ENCODE measurements around the gene ITIH4. TPM values are rescaled to one million over a fixed set of nuclear protein-coding genes. Genes with fewer than 3 reads are reported as not detected.

Gene ITIH4
- total RNA-seq, 3 donors from 2014 or later (not counting 1 experiment from before 2014, with no cell fraction given) = 28.2 to 33.0 (median 32.8) TPM

DNA sequence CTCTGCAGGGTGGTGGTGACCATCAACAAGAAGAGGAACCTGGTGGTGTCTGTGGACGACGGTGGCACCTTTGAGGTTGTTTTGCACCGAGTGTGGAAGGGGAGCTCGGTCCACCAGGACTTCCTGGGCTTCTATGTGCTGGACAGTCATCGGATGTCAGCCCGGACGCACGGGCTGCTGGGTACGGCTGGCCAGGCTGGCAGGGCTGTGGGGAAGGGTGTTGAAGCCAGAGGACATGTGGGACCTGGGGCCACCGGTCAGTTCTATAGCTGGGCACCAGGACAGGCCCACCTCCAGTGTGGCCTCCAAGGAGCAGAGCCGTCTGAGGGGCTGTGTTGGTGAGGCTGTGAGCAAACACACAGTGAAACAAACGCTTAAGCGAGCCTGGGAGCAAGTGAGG is 39.7 kb downstream of the ITIH4 start:
- 92% methylated on average over 13 of the region's 13 CpGs for WGBS (ENCODE audit: insufficient coverage)
- no peak for ATAC-seq
- no peak for DNase-seq

GRCh38 chr3:52790337-52790736 is 40.1 kb downstream of the ITIH4 start:
- Histone ChIP-seq H3K9me3 (ENCODE audit: control insufficient read depth, insufficient read depth, low read length) (no peaks in the 10 kb centered on the region), H3K4me1 (ENCODE audit: control insufficient read depth, insufficient read depth, low read length) (no peaks in the 10 kb centered on the region), H3K27ac (ENCODE audit: low read length) (no peak overlapping the region), H3K4me3 (ENCODE audit: low read length) (no peak overlapping the region), H3K27me3 (ENCODE audit: control insufficient read depth, insufficient read depth, low read length) (no peaks in the 10 kb centered on the region), H3K36me3 (ENCODE audit: control insufficient read depth, insufficient read depth, low read length) (no peaks in the 10 kb centered on the region)
- ATAC-seq (no peak), DNase-seq (no peak)
- WGBS (ENCODE audit: insufficient coverage) = 93% methylated on average over 7 of the region's 7 CpGs
- TF ChIP-seq CTCF (IDR thresholded peaks at IDR 0.05) = no peak
- no peaks in the 10 kb centered on the region for H3K36me3 Mint-ChIP-seq
- no peak overlapping the region for H3K4me3 Mint-ChIP-seq
- H3K27ac Mint-ChIP-seq = no peak overlapping the region
- no peaks in the 10 kb centered on the region for H3K27me3 Mint-ChIP-seq (ENCODE audit: low read depth in 2 of 2)
- no peaks in the 10 kb centered on the region for H3K4me1 Mint-ChIP-seq
- H3K9me3 Mint-ChIP-seq = no peaks in the 10 kb centered on the region
- intact Hi-C loops (cut with micrococcal nuclease) = no loop called here

More for the DNA sequence above, 39.7 kb downstream of the ITIH4 start:
- no peak overlapping the region for H3K27ac ChIP-seq (ENCODE audit: low read length)
- H3K36me3 ChIP-seq (ENCODE audit: control insufficient read depth, insufficient read depth, low read length) = no peaks in the 10 kb centered on the region
- no peaks in the 10 kb centered on the region for H3K9me3 ChIP-seq (ENCODE audit: control insufficient read depth, insufficient read depth, low read length)
- TF ChIP-seq CTCF (IDR thresholded peaks at IDR 0.05) = no peak
- Mint-ChIP-seq H3K9me3 (no peaks in the 10 kb centered on the region), H3K27ac (no peak overlapping the region), H3K4me3 (no peak overlapping the region), H3K27me3 (ENCODE audit: low read depth in 2 of 2) (no peaks in the 10 kb centered on the region), H3K4me1 (peaks cover 0 to under 1% of the 10 kb centered on the region in 2 donors), H3K36me3 (no peaks in the 10 kb centered on the region)
- H3K4me1 ChIP-seq (ENCODE audit: control insufficient read depth, insufficient read depth, low read length) = no peaks in the 10 kb centered on the region
- no peaks in the 10 kb centered on the region for H3K27me3 ChIP-seq (ENCODE audit: control insufficient read depth, insufficient read depth, low read length)
- H3K4me3 ChIP-seq (ENCODE audit: low read length) = no peak overlapping the region
- intact Hi-C loops (cut with micrococcal nuclease) = no loop called here

DNA sequence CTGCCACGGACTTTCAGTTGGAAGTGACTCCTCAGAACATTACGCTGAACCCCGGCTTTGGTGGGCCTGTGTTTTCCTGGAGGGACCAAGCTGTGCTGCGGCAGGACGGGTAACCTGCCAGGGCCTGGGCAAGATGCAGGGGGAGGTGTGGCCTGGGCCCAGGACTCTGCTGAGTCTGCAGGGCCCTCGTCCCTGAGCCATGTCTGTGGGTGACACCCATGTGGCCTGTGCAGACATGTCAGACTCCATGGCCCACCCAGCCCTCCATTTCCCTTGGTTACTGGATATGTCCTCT is 40.8 kb downstream of the ITIH4 start:
- Mint-ChIP-seq H3K4me1 (no peaks in the 10 kb centered on the region), H3K4me3 (no peak overlapping the region)

More for the DNA sequence above, 40.8 kb downstream of the ITIH4 start:
- Histone ChIP-seq H3K27me3 (ENCODE audit: control insufficient read depth, insufficient read depth, low read length) (no peaks in the 10 kb centered on the region), H3K27ac (ENCODE audit: low read length) (no peak overlapping the region), H3K4me1 (ENCODE audit: control insufficient read depth, insufficient read depth, low read length) (no peaks in the 10 kb centered on the region), H3K36me3 (ENCODE audit: control insufficient read depth, insufficient read depth, low read length) (no peaks in the 10 kb centered on the region), H3K4me3 (ENCODE audit: low read length) (no peak overlapping the region), H3K9me3 (ENCODE audit: control insufficient read depth, insufficient read depth, low read length) (no peaks in the 10 kb centered on the region)
- no peak for TF ChIP-seq CTCF (IDR thresholded peaks at IDR 0.05)
- H3K27ac Mint-ChIP-seq = no peak overlapping the region
- no peaks in the 10 kb centered on the region for H3K27me3 Mint-ChIP-seq (ENCODE audit: low read depth in 2 of 2)
- no peaks in the 10 kb centered on the region for H3K9me3 Mint-ChIP-seq
- DNase-seq (no peak), ATAC-seq (no peak)
- WGBS (ENCODE audit: insufficient coverage) = 89% methylated on average over 6 of the region's 6 CpGs
- intact Hi-C loops (cut with micrococcal nuclease) = no loop called here
- H3K36me3 Mint-ChIP-seq = no peaks in the 10 kb centered on the region

All from natural killer cell (primary cell).